GM19455 (cell line): ENCODE data around the gene MADD.

ENCODE experiments used
- ATAC-seq: cut with Tn5 transposase; IDR thresholded peaks from one replicate; pipeline ENCODE4 v1.9.1; 2021; ENCODE audit not compliant: unreplicated experiment

The MADD gene

DNA sequence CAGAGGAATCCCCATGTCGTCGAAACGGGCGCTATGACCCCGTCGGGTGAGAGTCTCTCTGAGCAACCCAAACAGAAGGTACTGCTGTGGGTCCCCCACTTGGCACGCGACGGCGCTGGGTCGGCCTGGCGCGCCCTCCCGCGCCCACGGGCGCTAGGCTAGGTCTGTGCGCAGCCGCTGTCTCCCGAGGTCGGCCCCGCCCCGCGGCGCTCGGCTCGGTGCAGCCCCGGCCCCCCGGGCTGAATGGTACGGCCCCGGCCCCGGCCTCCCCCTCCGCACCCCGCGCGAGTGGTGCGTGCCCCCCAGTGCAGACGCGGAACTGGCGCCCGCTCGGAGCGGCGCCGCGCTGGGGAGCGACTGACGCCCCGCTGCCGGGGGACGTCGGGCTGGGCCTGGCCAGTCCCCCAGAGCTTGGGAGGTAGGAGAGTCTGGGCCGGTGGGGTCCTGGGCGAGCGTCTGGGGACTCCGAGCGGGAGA is at the start of gene MADD:
Gene MADD (plus strand): TSS at position 305 of the 477 bp plus-strand sequence.
- ATAC-seq = peak; percentile 75

DNA sequence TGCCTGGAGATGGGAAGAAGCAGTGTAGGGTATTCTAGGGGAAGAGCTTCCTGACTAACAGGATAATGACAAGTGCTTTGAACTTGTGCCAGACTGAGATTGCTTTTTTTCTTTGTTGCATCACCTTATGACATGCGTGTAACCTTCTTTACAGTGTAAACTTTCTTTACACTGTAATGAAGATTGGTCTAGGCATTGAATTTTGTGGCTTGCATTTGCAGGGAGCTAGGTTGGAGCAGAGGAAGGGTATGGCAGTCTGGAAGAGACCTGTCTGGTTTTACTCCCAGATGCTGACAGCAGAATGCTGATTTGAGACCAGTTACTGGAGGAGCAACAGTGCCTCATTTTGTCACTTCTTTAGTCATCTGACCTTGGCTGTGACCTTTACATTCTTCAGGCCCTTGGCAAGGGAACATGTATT is 49.5 kb upstream of the MADD start:
- ATAC-seq = no peak

DNA sequence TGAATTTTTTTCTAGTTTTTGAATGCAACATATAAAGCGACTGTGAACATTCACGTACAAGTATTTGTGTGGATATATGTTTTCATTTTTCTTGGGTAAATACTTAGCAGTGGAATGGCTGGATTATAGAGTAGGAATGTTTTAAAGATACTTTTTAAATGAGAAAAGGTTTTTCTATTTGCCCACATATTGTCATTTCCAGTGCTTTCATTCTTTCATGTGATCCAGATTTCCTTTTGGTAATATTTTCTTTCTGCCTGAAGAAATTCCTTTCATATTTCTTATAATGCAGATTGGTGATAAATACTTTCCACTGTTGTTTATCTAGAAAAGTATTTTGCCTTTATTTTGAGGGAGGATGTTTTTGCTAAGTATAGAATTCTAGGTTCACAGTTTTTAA is 47.2 kb upstream of the MADD start:
- ATAC-seq = no peak

DNA sequence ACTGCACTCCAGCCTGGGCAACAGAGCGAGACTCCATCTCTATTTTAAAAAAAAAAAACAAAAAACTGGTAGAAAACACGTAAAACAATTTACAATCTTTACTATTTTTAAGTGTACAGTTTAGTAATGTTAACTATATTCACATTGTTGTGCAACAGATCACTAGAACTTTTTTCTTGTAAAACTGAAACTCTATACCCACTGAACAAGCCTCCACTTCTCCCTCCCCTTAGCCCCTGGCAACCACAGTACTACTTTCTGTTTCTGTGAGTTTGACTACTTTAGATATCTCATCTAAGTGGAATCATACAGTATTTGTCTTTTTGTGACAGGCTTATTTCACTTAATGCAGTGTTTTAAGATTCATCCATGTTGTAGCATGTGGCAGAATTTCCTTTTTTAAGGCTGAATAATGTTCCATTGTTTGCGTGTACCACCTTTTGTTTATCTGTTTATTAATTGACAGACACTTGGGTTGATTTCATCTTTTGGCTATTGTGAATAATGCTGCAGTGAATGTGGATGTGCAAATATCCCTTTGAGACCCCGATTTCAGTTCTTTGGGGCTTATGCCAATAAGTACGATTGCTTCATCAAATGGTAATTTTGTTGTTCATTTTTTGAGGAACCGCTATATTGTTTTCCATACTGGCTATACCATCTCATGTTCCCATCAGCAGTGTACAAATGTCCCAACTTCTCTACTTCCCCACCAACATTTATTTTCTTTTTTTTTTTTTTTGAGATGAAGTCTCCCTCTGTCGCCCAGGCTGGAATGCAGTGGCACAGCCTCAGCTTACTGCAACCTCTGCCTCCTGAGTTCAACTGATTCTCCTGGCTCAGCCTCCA is 44.2 kb upstream of the MADD start:
- peak; percentile 90 for ATAC-seq

DNA sequence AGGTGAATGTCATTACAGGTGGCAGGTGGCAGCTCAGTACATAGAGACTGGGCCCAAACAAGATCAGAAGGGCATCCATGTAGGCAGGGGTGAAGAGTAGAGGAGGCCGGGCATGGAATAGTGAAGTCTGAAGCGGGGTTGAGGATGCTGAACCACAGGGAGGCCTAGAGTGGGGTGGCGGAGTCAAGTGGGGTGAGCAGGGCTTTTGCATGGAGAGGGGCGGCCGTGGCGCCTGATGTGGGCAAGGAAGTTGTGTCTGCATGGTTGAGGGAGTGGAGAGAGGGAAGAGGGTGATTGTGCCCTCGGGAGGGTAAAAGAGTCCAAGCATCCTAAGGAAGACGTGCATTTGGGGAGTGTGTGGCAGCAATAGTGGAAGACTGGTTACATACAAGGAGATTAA is 40.8 kb upstream of the MADD start:
- no peak for ATAC-seq

DNA sequence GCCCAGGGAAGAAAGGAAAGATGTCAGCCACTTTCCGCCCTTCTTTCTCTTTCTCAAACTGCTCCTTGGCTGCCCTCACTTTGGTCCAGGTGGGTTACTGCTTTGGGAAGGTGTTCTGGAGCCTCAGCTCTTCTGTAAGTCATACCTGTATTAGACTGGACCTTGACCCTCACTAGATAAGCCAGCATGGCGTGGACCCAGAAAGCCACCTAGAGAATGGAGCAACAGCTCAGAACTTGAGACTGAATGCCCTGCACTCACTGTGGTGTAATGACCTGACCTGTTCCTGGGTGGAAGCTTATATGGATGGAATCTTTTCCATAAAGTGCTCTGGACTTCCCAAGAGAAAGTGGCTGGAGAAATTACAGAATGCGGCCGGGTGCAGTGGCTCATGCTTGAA is 36.9 kb upstream of the MADD start:
- ATAC-seq = no peak

DNA sequence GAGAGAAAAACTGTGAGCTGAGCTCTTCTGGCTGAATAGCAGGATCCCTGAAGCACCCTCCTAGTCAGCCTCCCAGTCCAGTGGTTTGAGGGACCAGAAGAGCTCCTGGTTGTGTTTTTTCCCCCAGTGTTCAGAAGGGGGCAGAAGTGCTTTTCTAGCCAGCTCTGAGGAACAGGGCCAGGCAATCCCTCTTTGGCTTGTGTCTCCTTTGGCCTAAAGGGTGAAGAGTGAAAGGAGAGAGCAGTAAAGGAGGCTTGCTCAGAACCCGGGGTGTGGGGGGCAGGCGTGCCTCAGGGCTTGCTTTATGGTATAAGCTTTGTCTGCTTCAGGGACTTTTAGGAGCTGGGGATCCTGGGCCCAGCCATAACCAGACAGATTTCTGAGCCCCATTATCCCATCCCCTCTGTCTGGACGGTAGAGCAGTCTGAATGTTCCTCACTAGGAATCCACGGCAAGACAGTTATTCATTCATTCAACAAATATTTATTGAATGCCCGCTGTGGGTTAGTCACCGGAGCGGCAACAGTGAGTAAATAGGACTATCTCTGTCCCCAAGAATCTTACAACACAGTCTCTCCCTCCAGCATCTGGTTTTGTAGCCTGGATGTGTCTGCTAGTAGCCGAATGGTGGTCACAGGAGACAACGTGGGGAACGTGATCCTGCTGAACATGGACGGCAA is 35.8 kb upstream of the MADD start:
- ATAC-seq = no peak

DNA sequence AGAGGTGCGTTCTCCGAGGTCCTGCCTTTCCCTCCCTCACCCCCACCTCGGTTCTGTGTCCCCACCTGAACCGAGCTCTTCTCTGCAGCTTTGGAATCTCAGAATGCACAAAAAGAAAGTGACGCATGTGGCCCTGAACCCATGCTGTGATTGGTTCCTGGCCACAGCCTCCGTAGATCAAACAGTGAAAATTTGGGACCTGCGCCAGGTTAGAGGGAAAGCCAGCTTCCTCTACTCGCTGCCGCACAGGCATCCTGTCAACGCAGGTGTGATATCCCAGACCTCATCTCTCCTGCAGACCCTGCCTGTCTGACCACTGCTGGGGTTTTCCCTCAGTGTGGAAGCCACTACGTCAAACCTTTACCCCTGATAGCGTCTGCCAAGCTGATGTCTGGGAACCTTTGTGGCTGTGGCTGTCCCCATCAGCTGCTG is 35.2 kb upstream of the MADD start:
- no peak for ATAC-seq

DNA sequence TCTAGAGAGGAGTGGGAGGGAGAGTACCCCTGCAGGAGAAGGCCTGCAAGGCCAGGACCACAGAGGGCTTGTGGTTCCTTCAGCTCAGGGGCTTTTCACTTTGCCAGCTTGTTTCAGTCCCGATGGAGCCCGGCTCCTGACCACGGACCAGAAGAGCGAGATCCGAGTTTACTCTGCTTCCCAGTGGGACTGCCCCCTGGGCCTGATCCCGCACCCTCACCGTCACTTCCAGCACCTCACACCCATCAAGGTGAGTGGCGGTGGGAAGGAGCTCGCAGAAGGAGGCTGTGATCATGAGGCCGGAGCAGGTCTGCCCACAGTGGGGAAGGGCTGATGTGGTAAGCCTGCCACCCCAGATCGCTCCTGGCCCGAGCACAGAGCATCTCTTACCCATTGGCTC is 34.8 kb upstream of the MADD start:
- no peak for ATAC-seq

DNA sequence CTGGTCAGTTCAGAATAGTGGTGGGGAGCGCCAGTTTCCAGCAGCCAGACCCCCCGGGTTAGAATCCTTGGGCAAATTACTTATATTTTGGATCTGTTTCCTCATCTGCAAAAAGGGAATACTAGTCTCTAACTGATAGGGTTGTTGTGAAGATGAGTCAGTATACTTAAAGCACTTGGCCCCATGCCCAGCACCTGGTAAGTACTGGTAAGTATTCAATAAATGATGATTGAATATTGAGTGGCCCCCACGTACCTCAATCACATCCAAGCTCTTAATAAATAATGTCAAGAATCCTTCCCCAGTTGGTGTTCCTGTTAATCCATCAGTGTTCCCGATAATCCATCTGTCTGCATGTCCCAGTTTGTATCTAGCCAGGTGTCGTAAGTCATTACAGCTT is 33.5 kb upstream of the MADD start:
- no peak for ATAC-seq

DNA sequence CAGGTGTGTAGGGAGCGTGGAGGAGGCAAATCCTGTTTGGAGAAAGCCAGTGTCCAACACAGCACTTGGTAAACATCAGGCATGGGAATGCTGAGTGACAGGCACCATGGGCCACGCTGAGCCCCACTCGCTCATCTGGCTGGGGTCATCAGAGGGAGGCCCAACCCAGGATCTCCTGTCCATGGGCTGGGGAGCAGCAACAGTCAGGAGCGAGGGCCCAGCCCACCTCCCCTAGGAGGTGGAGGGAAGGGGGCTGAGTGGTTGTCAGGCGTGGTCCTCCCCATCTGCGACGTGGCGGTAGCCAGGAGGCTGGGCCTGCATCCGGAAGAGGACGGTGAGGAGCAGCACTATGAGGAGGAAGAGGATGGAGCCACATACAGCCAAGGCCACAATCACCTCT is 30.1 kb upstream of the MADD start:
- no peak for ATAC-seq

DNA sequence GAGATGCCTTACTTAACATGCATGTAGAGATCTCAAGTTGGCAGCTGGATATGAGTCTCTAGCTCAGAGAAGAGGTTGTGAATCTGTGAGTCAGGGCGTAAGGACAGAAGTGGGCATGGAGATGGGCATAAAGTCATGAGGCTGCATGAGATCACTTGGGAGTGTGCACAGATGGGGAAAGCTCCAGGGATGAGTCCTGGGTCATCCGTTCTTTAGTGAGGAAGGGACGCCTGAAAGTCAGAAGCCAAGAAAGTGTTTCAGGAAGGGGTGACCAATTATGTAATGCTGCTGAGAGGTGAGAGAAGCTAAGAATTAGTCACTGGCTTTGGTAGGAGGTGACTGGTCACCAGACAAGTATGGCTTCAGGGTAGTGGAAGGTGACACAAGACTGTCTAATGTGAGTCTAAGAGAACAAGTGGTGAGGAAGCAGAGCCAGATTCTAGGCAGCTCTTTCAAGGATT is 28.1 kb upstream of the MADD start:
- ATAC-seq = no peak

DNA sequence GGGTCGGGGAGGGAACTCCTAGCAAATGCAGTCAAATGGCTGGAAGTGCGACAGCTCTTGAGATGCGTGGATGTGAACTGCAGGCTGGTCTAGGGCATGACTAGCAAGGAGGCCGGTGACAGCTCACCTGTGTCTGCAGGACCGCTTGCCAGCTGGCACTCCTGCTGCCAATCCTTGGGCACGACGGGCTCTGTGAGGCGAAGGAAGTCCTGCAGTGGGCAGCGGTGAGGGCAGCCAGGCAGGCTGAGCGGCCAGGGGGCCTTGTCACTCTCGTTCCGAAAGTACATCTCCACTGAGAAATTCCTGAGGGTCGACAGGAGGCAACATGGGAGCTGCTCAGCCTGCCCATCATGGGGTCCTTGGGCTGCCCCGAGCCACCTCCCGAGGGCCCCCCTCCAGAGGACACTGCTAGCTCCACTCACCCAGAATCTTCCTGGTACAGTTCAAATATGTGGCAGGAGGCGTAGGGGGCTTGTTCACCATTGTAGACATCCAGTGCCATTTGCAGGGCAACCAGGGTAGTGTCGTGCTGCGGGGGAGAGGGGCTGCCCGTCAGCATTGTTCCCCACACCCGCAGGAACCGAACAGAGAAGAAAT is 27.2 kb upstream of the MADD start:
- ATAC-seq = no peak

DNA sequence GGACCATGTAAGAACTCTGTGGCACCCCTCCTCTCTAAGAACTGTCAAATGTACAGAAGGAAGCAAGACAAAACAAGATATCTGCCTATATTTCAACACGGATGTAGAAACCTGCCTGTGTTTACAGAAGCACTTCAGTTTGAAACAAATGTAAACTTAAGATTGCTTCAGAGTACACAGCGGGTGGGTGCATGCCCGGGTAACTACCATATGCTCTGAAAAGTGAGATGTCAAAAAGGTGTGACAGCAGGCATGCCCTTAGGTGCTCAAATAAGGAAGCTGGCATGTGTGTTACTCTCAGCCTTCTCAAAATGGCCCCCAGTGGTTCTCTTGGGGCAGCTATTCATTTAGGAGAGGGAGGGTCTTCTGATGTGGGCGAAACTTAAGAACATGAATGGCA is 26.5 kb upstream of the MADD start:
- no peak for ATAC-seq

DNA sequence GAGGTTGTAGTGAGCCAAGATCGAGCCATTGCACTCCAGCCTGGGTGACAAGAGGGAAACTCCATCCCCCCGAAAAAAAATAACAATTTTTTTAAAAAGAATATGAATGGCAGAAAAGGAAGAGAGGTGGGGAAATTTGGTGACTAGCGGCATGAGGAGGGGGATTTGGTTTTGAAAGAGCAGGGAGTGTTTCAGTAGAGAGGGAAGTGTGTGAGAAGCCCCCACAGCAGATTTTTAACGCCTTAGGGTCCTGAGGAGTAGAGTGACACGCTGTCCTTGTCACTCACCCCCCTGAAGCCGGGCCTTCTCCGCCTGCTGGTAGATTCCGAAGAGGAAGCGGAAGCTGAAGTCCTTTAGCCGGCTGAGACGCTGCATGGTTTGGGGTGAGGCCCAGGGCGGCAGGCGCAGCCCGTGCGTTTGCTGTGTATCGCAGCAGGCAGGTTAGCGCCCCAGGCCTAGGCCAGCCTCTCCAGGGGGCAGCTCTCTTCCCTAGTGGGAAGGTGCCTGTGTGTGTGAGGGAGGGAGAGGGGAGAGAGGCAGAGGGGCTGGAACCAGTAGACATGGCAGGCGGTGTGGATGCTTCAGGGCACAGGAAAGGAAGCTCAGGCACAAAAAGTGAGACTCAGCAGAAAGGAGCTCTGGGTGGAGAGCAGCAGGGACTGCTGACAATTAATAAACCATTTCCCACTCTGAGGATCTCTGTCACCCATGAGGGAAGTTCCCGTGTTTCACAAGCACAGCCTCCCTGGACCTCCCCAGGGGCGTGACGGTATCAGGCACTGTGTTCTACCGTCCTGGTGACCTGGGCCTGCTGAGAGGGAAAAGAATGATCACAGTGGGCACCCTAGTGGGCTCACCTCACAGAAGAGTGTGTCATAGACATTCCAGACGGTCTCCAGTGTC is 25.2 kb upstream of the MADD start:
- ATAC-seq = no peak

DNA sequence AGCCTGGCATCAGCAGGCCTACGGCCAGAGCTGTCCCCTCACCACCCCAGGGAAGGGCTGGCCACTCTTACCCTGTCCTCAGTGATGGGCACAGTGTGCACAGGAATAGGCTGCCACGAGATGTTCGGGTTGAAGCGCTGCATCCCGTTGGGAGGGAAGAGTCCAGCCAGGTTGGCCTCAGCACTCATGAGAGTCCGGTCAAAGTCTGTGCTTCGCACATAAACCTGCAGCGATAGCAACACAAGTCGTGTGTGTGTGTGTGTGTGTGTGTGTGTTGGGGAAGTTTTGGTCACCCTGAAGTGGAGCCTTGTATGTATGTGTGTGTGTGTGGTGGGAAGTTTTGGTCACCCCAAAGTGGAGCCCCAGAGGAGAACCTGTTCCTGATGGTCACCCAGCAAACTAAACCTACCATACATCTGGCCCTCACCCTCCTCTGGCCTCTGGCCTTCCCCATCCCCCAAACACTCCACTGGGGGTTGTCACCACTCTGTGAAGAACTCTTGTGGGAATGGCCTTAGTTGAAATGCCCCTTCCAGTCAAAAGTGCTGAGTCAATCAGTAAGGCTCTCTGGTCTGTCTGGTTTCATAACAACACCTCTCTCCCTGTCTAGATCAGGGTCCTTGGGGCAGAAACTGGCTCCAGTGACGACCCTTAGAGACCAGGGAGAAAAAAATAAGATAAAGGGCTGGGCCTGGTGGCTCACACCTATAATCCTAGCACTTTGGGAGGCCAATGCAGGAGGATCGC is 24.1 kb upstream of the MADD start:
- ATAC-seq = no peak

DNA sequence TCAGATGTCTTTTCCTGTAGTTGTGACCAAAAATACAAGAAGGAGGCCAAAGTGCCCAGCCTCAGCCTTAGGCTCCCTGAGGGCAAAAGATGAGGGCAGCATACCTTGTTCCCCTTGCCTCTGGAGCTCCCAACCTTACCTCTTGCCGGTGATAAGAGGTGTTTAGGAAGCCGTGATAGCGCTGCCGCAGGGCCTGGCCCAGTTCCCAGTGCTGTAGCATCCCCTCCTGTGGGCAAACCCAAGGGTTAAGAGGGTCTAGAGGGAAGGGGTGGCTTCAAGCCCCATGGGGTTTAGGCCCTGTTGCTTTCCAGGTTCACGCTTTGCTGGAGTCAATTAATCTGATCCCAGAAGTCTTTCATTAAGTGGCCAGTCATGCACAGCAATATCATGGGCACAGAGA is 22.4 kb upstream of the MADD start:
- ATAC-seq = no peak

DNA sequence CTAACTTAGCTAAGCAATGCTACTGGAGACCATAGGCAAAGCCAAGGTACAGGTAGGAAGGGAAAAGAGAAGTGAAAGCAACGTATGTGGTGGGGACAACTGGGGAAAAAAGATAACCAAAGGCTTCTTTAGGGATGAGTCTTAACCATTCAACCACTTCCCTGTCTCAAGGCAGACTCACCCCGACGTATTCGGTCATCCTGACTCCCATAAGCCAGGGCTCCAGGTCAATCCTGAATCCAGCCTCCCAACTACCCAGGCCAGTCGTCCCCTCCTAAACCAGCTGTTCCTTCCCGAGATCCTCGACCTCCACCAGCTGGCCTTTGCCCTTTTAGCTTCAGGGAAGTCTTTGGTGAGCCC is 21.6 kb upstream of the MADD start:
- peak; percentile 35 for ATAC-seq

DNA sequence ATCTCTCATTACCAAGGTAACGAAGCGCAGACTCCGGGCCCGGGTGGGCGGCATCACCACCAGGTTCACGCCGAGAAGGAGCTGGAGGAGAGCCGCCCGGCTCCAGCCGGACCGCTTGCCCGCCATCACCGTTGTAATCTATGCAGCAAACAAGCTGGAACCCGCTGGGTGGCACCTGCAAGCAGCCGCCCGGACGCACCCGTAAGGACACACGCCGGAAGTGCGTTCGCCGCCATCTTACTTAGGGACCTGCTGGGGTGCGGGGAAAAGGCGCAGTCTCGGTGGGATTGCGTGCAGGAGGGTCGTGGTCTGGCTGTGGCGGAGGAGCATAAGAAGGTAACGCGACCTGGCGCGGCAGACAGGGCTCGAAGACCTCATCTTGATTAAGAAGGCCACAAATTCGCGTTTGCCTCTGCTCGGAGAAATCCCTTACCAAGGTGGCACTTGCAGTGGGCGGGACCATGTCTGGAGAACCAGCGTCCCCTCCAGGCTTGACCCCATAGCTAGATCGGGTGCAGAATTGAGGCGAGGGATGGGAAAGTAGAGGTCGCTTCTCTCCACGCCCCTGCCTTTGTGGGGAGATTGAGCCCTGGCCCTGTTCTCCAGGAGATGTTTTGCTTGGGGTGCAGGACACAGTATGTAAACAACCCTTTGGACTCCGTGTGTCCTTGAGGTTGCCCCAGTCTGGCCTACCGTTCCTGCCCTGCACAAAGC is 21.1 kb upstream of the MADD start, which contains the start of gene ACP2:
Gene ACP2 (minus strand): TSS at position 151 of the 714 bp plus-strand sequence. CDS start 25 bp downstream, at position 126.
- ATAC-seq = peak; percentile 90

DNA sequence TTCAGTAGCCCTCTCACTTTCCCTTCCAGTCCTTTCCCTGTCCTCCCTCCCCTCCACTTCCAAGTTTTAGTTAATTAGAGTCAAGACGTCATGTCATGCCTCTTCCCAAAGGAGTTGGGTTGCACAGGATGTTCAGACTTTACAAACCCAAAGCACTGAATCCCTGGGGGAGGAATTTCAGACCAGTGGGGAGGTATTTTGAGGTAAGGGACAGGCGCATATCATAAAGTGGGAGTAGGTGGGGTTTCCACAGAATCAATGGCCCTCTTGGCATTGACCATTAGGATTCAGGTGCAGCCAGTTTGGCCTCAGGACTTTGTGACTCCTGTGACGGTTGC is 20.6 kb upstream of the MADD start:
- ATAC-seq = no peak
